Measurements from ENCODE around the gene L3HYPDH.

L3HYPDH gene

DNA sequence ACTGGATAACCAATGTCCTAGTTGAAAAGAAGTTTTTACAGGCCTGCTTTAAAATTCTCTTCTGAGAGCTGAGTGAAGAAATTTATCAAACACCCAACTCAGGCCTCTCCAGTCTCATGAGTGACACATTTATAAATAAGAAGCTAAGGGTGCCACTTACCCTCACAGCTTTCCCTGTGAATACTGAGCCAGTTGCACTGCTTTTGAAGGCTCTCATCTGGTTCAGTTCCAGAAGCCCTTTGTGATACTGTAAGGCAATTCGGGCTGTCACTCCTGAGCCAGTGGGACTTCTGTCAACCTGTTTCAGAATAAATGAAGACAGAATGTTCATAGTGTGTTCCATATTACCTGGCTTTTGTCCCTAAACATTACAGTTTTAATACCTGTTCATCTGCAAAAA, 8.5 kb downstream of the L3HYPDH start:
- TF ChIP-seq FOXP2 (optimal IDR thresholded peaks at IDR 0.05; ENCODE audit: borderline replicate concordance, extremely low read depth, extremely low read length, insufficient read depth) (no peak), SIN3A (IDR thresholded peaks at IDR 0.05; ENCODE audit: borderline replicate concordance, insufficient read depth, low read length) (no peak), TAF1 (IDR thresholded peaks at IDR 0.05; ENCODE audit: borderline replicate concordance, insufficient read depth, low read length) (no peak), POLR2AphosphoS5 (IDR thresholded peaks at IDR 0.05; ENCODE audit: low read depth, low read length) (no peak)
- TF ChIP-seq, protein P1, sequence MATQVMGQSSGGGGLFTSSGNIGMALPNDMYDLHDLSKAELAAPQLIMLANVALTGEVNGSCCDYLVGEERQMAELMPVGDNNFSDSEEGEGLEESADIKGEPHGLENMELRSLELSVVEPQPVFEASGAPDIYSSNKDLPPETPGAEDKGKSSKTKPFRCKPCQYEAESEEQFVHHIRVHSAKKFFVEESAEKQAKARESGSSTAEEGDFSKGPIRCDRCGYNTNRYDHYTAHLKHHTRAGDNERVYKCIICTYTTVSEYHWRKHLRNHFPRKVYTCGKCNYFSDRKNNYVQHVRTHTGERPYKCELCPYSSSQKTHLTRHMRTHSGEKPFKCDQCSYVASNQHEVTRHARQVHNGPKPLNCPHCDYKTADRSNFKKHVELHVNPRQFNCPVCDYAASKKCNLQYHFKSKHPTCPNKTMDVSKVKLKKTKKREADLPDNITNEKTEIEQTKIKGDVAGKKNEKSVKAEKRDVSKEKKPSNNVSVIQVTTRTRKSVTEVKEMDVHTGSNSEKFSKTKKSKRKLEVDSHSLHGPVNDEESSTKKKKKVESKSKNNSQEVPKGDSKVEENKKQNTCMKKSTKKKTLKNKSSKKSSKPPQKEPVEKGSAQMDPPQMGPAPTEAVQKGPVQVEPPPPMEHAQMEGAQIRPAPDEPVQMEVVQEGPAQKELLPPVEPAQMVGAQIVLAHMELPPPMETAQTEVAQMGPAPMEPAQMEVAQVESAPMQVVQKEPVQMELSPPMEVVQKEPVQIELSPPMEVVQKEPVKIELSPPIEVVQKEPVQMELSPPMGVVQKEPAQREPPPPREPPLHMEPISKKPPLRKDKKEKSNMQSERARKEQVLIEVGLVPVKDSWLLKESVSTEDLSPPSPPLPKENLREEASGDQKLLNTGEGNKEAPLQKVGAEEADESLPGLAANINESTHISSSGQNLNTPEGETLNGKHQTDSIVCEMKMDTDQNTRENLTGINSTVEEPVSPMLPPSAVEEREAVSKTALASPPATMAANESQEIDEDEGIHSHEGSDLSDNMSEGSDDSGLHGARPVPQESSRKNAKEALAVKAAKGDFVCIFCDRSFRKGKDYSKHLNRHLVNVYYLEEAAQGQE (IDR thresholded peaks at IDR 0.05; ENCODE audit: insufficient read depth in 1 of 2, low read depth in 2 of 2, low read length in 2 of 2), result no peak

DNA sequence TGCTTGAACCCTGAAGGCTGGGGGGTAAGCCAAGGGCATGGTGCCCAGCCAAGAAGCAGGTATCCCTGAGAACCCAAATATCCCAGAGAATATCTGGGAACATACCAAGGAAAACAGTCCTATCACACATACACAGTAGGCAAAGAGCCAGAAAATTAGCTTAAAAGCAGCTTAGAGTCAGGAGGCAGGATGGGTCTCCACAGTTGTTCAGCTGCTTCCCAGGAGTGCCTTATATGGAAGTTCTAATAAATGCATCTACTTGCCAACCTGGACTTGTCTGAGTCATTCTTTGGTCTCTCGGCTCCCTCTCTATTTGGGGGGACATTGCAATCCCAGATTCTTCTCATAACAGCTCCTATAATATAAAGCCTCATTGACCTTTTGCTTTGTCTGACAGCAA, 10.0 kb downstream of the L3HYPDH start:
- TF ChIP-seq FOXP2 (optimal IDR thresholded peaks at IDR 0.05; ENCODE audit: borderline replicate concordance, extremely low read depth, extremely low read length, insufficient read depth), result no peak
- TF ChIP-seq, protein P1 (IDR thresholded peaks at IDR 0.05; ENCODE audit: insufficient read depth in 1 of 2, low read depth in 2 of 2, low read length in 2 of 2), result no peak
- no peak for TF ChIP-seq POLR2AphosphoS5 (IDR thresholded peaks at IDR 0.05; ENCODE audit: low read depth, low read length)
- TF ChIP-seq SIN3A (IDR thresholded peaks at IDR 0.05; ENCODE audit: borderline replicate concordance, insufficient read depth, low read length), result no peak
- TF ChIP-seq TAF1 (IDR thresholded peaks at IDR 0.05; ENCODE audit: borderline replicate concordance, insufficient read depth, low read length), result no peak

DNA sequence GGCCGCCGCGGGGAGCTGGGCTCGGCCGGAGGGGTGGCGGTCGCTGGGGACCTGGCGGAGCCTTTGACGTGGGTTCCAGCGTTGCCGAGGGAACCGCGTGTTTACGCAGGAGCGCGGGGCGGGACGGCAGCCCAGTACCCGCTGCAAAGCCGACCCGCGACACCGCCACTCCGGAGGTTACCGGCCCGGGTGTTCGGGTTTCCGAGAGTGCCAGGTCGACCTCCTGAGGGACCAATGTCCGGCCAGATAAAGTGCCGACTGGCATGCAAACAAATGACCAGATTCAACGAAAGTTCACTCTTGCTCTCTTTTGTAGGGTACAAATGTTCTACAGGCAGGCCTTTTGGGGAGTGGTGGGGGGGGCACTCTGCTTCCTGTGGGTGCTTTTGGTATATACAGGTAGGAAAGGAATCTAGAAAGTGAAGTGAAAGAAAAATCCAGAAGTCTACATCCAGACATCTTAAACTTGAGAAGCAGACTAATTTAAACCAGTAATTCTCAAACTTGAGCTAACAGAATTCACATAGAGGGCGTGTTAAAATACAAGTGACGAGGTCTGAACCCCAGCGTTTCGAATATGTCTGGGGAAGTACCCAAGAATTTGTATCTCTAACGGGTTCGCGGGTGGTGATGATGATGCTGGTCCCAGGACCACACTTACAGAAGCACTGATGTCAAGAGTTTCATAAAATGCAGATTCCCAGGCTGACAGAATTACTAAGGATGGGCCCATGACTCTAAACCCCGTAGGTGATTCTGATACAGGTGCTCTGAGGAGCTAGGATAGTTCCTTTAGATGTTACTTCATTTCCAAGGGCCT, 18.7 kb downstream of the L3HYPDH start, which contains the start of gene GPR135:
Gene GPR135, minus strand, starts transcription at position 65 of the 820 bp plus-strand sequence. CDS start 154 bp downstream, outside the sequence.
- no peak for TF ChIP-seq SIN3A (IDR thresholded peaks at IDR 0.05; ENCODE audit: borderline replicate concordance, insufficient read depth, low read length)
- TF ChIP-seq FOXP2 (optimal IDR thresholded peaks at IDR 0.05; ENCODE audit: borderline replicate concordance, extremely low read depth, extremely low read length, insufficient read depth), result no peak
- TF ChIP-seq POLR2AphosphoS5 (IDR thresholded peaks at IDR 0.05; ENCODE audit: low read depth, low read length), result no peak
- no peak for TF ChIP-seq TAF1 (IDR thresholded peaks at IDR 0.05; ENCODE audit: borderline replicate concordance, insufficient read depth, low read length)
- TF ChIP-seq, protein P1 (IDR thresholded peaks at IDR 0.05; ENCODE audit: insufficient read depth in 1 of 2, low read depth in 2 of 2, low read length in 2 of 2), result no peak

DNA sequence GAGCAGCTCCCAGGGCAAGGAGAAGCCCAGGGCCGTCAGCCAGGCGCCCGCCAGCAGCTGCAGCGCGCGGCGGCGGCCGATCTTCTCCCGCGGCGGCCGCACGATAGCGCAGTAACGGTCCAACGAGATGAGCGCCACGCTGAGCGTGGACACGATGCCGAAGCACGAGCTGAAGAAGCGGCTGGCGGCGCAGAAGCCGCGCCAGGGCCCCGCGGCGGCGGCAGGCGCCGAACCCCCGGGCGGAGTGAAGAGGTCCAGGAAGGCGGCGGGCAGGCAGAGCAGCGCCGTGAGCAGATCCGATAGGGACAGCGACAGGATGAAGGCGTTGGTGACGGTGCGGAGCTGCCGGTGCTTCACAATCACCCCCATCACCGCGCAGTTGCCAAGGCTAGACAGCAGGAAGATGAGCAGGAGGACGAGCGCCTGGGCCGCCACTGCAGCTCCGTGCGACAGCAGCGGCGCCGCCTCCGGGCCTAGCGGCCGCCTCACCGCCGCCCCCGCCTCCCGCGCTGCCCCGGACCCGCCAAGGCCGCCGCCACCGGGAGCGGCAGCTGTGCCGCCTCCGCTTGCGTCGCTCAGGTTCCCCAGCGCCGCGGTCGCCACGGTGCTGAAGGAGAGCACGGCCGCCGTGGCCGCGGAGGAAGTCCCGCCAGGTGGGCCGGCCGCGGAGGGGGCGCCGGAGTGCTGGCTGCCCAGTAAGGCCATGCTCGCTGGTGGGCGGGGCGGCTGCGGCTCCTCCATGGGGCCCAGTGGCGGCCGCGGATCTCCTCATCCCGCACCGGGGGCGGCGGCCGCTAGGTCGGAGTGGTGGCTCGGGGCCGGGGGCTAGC, 19.5 kb downstream of the L3HYPDH start:
- TF ChIP-seq SIN3A (IDR thresholded peaks at IDR 0.05; ENCODE audit: borderline replicate concordance, insufficient read depth, low read length), result no peak
- no peak for TF ChIP-seq TAF1 (IDR thresholded peaks at IDR 0.05; ENCODE audit: borderline replicate concordance, insufficient read depth, low read length)
- TF ChIP-seq, protein P1 (IDR thresholded peaks at IDR 0.05; ENCODE audit: insufficient read depth in 1 of 2, low read depth in 2 of 2, low read length in 2 of 2), result no peak
- TF ChIP-seq FOXP2 (optimal IDR thresholded peaks at IDR 0.05; ENCODE audit: borderline replicate concordance, extremely low read depth, extremely low read length, insufficient read depth), result no peak
- TF ChIP-seq POLR2AphosphoS5 (IDR thresholded peaks at IDR 0.05; ENCODE audit: low read depth, low read length), result no peak

All from PFSK-1 (cell line).